Kidney epithelial cell (primary cell): ENCODE measurements around the gene PALM. TPM values are rescaled to one million over a fixed set of nuclear protein-coding genes. Genes with fewer than 3 reads are reported as not detected.
A peak's percentile ranks its signal among the peaks of the same experiment; 100 is the strongest.

Experiments
- DNase-seq: peaks from one replicate; pipeline ENCODE4 v3.0.0-alpha.2; 2010; ENCODE audit warnings: low read depth
- H3K27me3 ChIP-seq: 2 replicates; pipeline ENCODE4 v1.6.0; 2011; ENCODE audit warnings: low read length; ENCODE audit not compliant: control insufficient read depth, insufficient read depth
- H3K36me3 ChIP-seq: 2 replicates; pipeline ENCODE4 v1.5.1; 2011; ENCODE audit warnings: low read length; ENCODE audit not compliant: control insufficient read depth, insufficient read depth
- H3K4me3 ChIP-seq: 2 replicates; pipeline ENCODE4 v1.5.1; 2011; ENCODE audit warnings: low read depth, mild to moderate bottlenecking, control low read depth, low read length
- CTCF ChIP-seq: IDR thresholded peaks from 2 replicates; pipeline ENCODE4 v1.5.1; 2011; ENCODE audit warnings: mild to moderate bottlenecking, moderate library complexity, low read length, control low read depth, inconsistent platforms; ENCODE audit not compliant: insufficient read depth, poor library complexity, severe bottlenecking
- total RNA-seq: library from RNA; depleted of rRNA; stranded (reverse); fragments of >200 nt; gene quantifications from 2 replicates; pipeline ENCODE4 v1.2.3, GENCODE V29; 2015

The PALM gene
- total RNA-seq, 1 donor from 2014 or later = 49.8 TPM

DNA sequence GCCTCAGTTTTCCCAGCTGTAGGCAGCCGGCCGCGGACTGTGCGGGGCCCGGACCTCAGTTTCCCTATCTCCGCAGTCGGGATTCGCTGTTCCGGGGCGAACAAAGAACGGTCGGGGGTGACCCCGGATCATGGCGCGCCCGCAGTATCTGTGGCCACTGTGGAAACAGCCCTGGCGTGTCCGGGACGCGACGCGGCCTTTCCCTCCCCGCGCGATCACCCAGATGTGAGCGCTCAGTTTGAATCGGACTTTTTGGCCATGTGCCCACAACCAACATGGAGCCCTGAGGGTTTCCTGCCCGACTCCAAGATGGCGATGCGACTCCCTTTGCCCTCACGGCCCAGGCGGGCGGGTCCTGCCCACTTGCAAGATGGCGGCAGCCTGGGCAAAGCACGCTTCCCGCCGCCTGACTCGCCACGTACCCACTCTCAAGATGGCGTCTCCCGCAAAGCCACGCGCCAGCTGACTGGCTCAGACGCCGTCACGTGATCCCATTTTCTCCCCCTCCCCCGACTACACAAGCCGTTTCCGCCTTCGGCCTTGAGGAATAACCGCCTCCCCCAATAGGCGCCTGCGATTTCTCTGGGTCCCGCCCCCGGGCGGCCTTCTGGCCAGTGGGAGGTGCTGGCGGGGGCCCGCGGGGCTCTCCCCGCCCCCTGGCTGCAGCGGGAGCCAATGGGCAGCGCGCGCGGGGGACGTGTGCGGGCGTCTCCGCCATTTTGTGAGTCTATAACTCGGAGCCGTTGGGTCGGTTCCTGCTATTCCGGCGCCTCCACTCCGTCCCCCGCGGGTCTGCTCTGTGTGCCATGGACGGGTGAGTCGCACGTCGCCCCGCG is 88.2 kb downstream of the PALM start, which contains the start of gene PTBP1:
Gene PTBP1 (plus strand): TSS at position 761 of the 836 bp plus-strand sequence. CDS start 46 bp downstream, at position 807.
- DNase-seq = peak; percentile 99
- TF ChIP-seq CTCF = no peak

More for the DNA sequence above, 88.2 kb downstream of the PALM start, which contains the start of gene PTBP1:
- H3K27me3 ChIP-seq = no peaks in the 10 kb centered on the region
- peaks cover 3% of the 10 kb centered on the region for H3K36me3 ChIP-seq
- peak within 1 kb of the TSS; percentile 89 for H3K4me3 ChIP-seq

Other genes with a start within 250 kb of the PALM start
- 15.2 and 19.5 TPM in 2 replicates for gene SHC2, start 247.9 kb upstream of the PALM start, total RNA-seq
- 0.14 and 0.46 TPM in 2 replicates for gene MADCAM1, start 212.4 kb upstream of the PALM start, total RNA-seq
- 52.7 and 68.8 TPM in 2 replicates for gene TPGS1, start 201.4 kb upstream of the PALM start, total RNA-seq
- gene CDC34, start 177.2 kb upstream of the PALM start, total RNA-seq = 168 and 194 TPM in 2 replicates
- not detected in 2 replicates for gene GZMM, start 164.9 kb upstream of the PALM start, total RNA-seq
- 838 and 979 TPM in 2 replicates for gene BSG, start 136.3 kb upstream of the PALM start, total RNA-seq
- gene HCN2, start 119.1 kb upstream of the PALM start, total RNA-seq = 0.13 and 0.48 TPM in 2 replicates
- gene POLRMT, start 75.4 kb upstream of the PALM start, total RNA-seq = 47.6 and 50.0 TPM in 2 replicates
- gene FGF22, start 69.1 kb upstream of the PALM start, total RNA-seq = not detected in 2 replicates
- 77.6 and 107 TPM in 2 replicates for gene RNF126, start 45.7 kb upstream of the PALM start, total RNA-seq
- 378 and 504 TPM in 2 replicates for gene FSTL3, start 32.5 kb upstream of the PALM start, total RNA-seq
- not detected in 2 replicates for gene PRSS57, start 13.5 kb upstream of the PALM start, total RNA-seq
- 45.6 and 52.4 TPM in 2 replicates for gene MISP, start 42.2 kb downstream of the PALM start, total RNA-seq
- 268 and 349 TPM in 2 replicates for gene PTBP1, start 88.5 kb downstream of the PALM start, total RNA-seq
- gene PLPPR3, start 113.0 kb downstream of the PALM start, total RNA-seq = 2.9 and 4.1 TPM in 2 replicates
- not detected in 2 replicates for gene AZU1, start 118.9 kb downstream of the PALM start, total RNA-seq
- not detected in 2 replicates for gene PRTN3, start 132.1 kb downstream of the PALM start, total RNA-seq
- 0.67 TPM in 1 of 2 replicates, not detected in the other for gene ELANE, start 143.4 kb downstream of the PALM start, total RNA-seq
- gene CFD, start 150.7 kb downstream of the PALM start, total RNA-seq = 1.3 TPM in 2 replicates
- gene MED16, start 184.3 kb downstream of the PALM start, total RNA-seq = 40.1 and 41.4 TPM in 2 replicates
- gene RNU6-9, start 184.5 kb downstream of the PALM start, total RNA-seq = not detected in 2 replicates
- gene R3HDM4, start 204.3 kb downstream of the PALM start, total RNA-seq = 61.5 and 75.0 TPM in 2 replicates
- 0.75 TPM in 1 of 2 replicates, not detected in the other for gene KISS1R, start 208.4 kb downstream of the PALM start, total RNA-seq
- 24.8 and 27.4 TPM in 2 replicates for gene ARID3A, start 217.1 kb downstream of the PALM start, total RNA-seq